Chondrocyte (in vitro differentiated cells): ENCODE results near the gene PPP6R3. TPM values are rescaled to one million over a fixed set of nuclear protein-coding genes. Genes with fewer than 3 reads are reported as not detected.

Experiments
- DNase-seq: peaks from one replicate; pipeline ENCODE4 v3.0.0; 2021; ENCODE audit warnings: mixed read lengths, low spot score
- H3K27ac Mint-ChIP-seq: one replicate; pipeline ENCODE4 v1.8.0; 2021; ENCODE audit warnings: mild to moderate bottlenecking, moderate library complexity, mixed read lengths; ENCODE audit not compliant: unreplicated experiment
- H3K27me3 Mint-ChIP-seq: 2 replicates; pipeline ENCODE4 v1.8.0; 2021; ENCODE audit warnings: low read depth, mixed read lengths
- H3K36me3 Mint-ChIP-seq: 2 replicates; pipeline ENCODE4 v1.8.0; 2021; ENCODE audit warnings: low read depth, mixed read lengths
- H3K4me1 Mint-ChIP-seq: 2 replicates; pipeline ENCODE4 v1.8.0; 2021; ENCODE audit warnings: low read depth, mild to moderate bottlenecking, mixed read lengths
- H3K4me3 Mint-ChIP-seq: one replicate; pipeline ENCODE4 v1.8.0; 2021; ENCODE audit warnings: mild to moderate bottlenecking, moderate library complexity, mixed read lengths; ENCODE audit not compliant: unreplicated experiment
- H3K9me3 Mint-ChIP-seq: 2 replicates; pipeline ENCODE4 v1.8.0; 2021; ENCODE audit warnings: low read depth, mixed read lengths
- CTCF ChIP-seq: fragments of 200-600 bp; sonication (generic); IDR thresholded peaks from 2 replicates; pipeline ENCODE4 v1.5.0; 2021; ENCODE audit warnings: antibody characterized with exemption, mild to moderate bottlenecking, moderate library complexity
- total RNA-seq: library from RNA; stranded (reverse); gene quantifications from 3 replicates; pipeline ENCODE4 v1.2.1, GENCODE V29; 2021

The PPP6R3 gene
- total RNA-seq, 1 donor from 2014 or later = 73.4 TPM

GRCh38 chr11:68570691-68571090 is 110.1 kb downstream of the PPP6R3 start:
- H3K36me3 Mint-ChIP-seq = peaks cover 29% of the 10 kb centered on the region
- peaks cover 18% of the 10 kb centered on the region for H3K4me1 Mint-ChIP-seq
- no peaks in the 10 kb centered on the region for H3K9me3 Mint-ChIP-seq
- no peak for DNase-seq
- TF ChIP-seq CTCF = no peak
- no peaks in the 10 kb centered on the region for H3K27me3 Mint-ChIP-seq
- no peak overlapping the region for H3K27ac Mint-ChIP-seq
- no peak overlapping the region for H3K4me3 Mint-ChIP-seq

DNA sequence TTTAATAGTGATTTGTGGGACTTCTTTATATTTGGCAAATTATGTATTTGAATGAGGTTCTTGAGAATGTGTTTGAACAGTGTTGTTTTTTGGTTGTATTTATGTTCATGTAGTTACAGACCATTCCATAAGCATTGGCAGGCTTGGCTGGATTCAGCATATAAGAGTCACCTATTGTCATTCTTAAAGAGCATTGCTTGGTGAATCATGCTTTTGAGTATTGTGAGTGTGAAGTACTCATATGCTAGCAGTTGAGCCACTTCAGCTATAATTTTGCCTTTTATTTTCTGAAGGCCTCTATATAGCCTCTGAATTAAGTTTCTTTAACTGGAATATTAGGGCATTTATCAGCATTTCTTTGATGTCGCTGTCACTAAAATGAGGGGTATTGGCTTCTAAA is 113.8 kb downstream of the PPP6R3 start:
- no peaks in the 10 kb centered on the region for H3K9me3 Mint-ChIP-seq
- peaks cover 27% of the 10 kb centered on the region for H3K36me3 Mint-ChIP-seq
- H3K4me1 Mint-ChIP-seq = peaks cover 18% of the 10 kb centered on the region
- H3K27me3 Mint-ChIP-seq = no peaks in the 10 kb centered on the region
- DNase-seq = no peak
- TF ChIP-seq CTCF = no peak
- no peak overlapping the region for H3K4me3 Mint-ChIP-seq
- no peak overlapping the region for H3K27ac Mint-ChIP-seq

DNA sequence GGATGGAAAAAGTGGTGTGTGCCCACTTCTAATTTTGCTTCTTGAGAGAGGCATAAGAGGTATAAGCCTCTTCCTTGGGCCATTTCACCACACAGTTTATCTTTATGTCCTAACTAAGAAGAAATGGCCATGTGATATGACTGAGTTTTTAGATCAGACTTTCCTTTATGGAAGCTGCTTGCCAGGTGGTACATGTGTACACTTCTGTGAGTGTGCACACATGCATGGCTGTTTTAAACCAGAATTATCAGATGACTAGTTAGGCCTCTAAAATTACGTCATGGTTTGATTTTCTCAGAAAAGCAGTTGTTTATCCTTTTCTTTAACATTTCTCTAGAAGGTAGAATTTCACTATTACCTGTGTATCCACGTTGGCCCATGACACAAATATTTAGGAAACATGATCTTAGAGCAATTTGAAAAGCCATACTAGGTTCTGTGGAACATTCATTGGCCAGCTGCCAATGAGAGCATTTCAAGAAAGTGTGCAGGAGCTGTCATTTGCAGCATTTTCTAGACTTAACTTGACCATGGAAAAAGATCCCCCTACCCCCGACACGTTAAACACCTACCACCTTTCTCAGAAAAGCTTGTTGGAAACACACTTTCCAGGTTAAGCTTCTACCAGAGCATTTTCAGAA is 114.6 kb downstream of the PPP6R3 start:
- peaks cover 18% of the 10 kb centered on the region for H3K4me1 Mint-ChIP-seq
- H3K9me3 Mint-ChIP-seq = no peaks in the 10 kb centered on the region
- DNase-seq = no peak
- peaks cover 33% of the 10 kb centered on the region for H3K36me3 Mint-ChIP-seq
- TF ChIP-seq CTCF = no peak
- no peak overlapping the region for H3K27ac Mint-ChIP-seq
- H3K4me3 Mint-ChIP-seq = no peak overlapping the region
- H3K27me3 Mint-ChIP-seq = no peaks in the 10 kb centered on the region

GRCh38 chr11:68579455-68579854 is 118.9 kb downstream of the PPP6R3 start:
- TF ChIP-seq CTCF = no peak
- Mint-ChIP-seq H3K9me3 (no peaks in the 10 kb centered on the region), H3K27ac (no peak overlapping the region), H3K36me3 (peaks cover 21% of the 10 kb centered on the region), H3K27me3 (no peaks in the 10 kb centered on the region), H3K4me3 (no peak overlapping the region), H3K4me1 (peaks cover 44% of the 10 kb centered on the region)
- no peak for DNase-seq

DNA sequence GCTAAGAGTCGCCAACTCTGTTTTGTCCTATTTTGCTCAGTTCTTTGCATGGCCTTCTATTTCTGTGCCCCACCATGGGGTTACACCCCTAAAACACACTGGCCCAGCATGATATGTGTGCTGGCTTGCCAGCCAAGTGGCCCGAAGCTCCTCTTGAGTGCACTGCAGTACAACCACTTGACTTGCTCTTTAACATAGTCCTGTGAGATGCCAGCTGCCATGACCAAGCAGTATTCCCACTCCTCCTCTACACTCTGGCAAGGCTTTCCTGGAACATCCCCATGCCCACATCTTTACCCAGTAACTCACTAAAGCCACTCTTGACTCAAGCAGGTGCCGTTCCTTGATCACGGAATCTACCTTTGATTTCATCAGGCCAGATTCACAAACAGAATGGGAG is 120.9 kb downstream of the PPP6R3 start:
- DNase-seq = no peak
- Mint-ChIP-seq H3K36me3 (peaks cover 17% of the 10 kb centered on the region), H3K4me1 (peaks cover 38% of the 10 kb centered on the region), H3K9me3 (no peaks in the 10 kb centered on the region), H3K27ac (peak overlapping the region; percentile 89), H3K27me3 (no peaks in the 10 kb centered on the region), H3K4me3 (no peak overlapping the region)
- TF ChIP-seq CTCF = no peak
